Ramos (cell line): ENCODE measurements around the gene ARHGEF7.

Experiments
- in situ Hi-C: fragments of 300-500 bp; cut with MboI; formaldehyde crosslinking; loops from one replicate; pipeline ENCODE4 v1.14.3; 2022; ENCODE audit warnings: low sequenced_read_pairs; ENCODE audit not compliant: unreplicated experiment

The ARHGEF7 gene

GRCh38 chr13:111095911-111096501 lies 19.1 kb upstream of the ARHGEF7 start:
- in situ Hi-C loops, result no loop called here

GRCh38 chr13:111099290-111099689 lies 15.8 kb upstream of the ARHGEF7 start:
- in situ Hi-C loops, result no loop called here

- in situ Hi-C loops, result no loop called here
These were observed 5.1 kb upstream of the ARHGEF7 start for GRCh38 chr13:111110054-111110453.

- in situ Hi-C loops, result no loop called here
These were observed 3.7 kb upstream of the ARHGEF7 start for GRCh38 chr13:111111376-111111937.

- in situ Hi-C loops, result no loop called here
These were observed 2.9 kb upstream of the ARHGEF7 start for GRCh38 chr13:111112196-111112595.

- in situ Hi-C loops, result no loop called here
These were observed 599 bp upstream of the ARHGEF7 start for GRCh38 chr13:111114362-111115060.

GRCh38 chr13:111115965-111116521 lies 933 bp downstream of the ARHGEF7 start:
- in situ Hi-C loops, result no loop called here

GRCh38 chr13:111116856-111117255 lies 1.7 kb downstream of the ARHGEF7 start:
- in situ Hi-C loops, result no loop called here

- in situ Hi-C loops, result no loop called here
These were observed 2.2 kb downstream of the ARHGEF7 start for GRCh38 chr13:111117289-111117688.

- in situ Hi-C loops, result no loop called here
These were observed 2.9 kb downstream of the ARHGEF7 start for GRCh38 chr13:111117961-111118360.

GRCh38 chr13:111118898-111119607 lies 3.9 kb downstream of the ARHGEF7 start:
- in situ Hi-C loops, result no loop called here

- in situ Hi-C loops, result no loop called here
These were observed 4.9 kb downstream of the ARHGEF7 start for GRCh38 chr13:111119966-111120365.

- in situ Hi-C loops, result no loop called here
These were observed 5.3 kb downstream of the ARHGEF7 start for GRCh38 chr13:111120422-111120821.

GRCh38 chr13:111120913-111121312 lies 5.8 kb downstream of the ARHGEF7 start:
- in situ Hi-C loops, result no loop called here

GRCh38 chr13:111121506-111121905 lies 6.4 kb downstream of the ARHGEF7 start:
- in situ Hi-C loops, result no loop called here

GRCh38 chr13:111122056-111122455 lies 6.9 kb downstream of the ARHGEF7 start:
- in situ Hi-C loops, result no loop called here

- in situ Hi-C loops, result no loop called here
These were observed 7.5 kb downstream of the ARHGEF7 start for GRCh38 chr13:111122631-111123030.

- in situ Hi-C loops, result no loop called here
These were observed 8.1 kb downstream of the ARHGEF7 start for GRCh38 chr13:111123221-111123620.

- in situ Hi-C loops, result no loop called here
These were observed 8.5 kb downstream of the ARHGEF7 start for GRCh38 chr13:111123649-111124048.

- in situ Hi-C loops, result no loop called here
These were observed 11.4 kb downstream of the ARHGEF7 start for GRCh38 chr13:111126509-111126908.
